Keratinocyte (primary cell): Measurements from ENCODE around the gene RPUSD4. TPM values are rescaled to one million over a fixed set of nuclear protein-coding genes. Genes with fewer than 3 reads are reported as not detected.

Experiments
- DNase-seq: peaks from one replicate; pipeline ENCODE4 v3.0.0-alpha.2; 2011; ENCODE audit warnings: low read depth, missing footprints, low spot score
- FAIRE-seq: peaks from 2 replicates; lab custom pipeline; 2011; peaks lifted over from hg19 to GRCh38; lab: Jason Lieb, UNC
- H2AFZ ChIP-seq: 2 replicates; pipeline ENCODE4 v1.6.0; 2012; ENCODE audit warnings: low read length, control low read depth, inconsistent platforms; ENCODE audit not compliant: control insufficient read depth
- H3K27ac ChIP-seq: 2 replicates; pipeline ENCODE4 v1.5.1; 2011; ENCODE audit warnings: low read length; ENCODE audit not compliant: control insufficient read depth, insufficient read depth
- H3K27me3 ChIP-seq: 3 replicates; pipeline ENCODE4 v1.6.0; 2011; ENCODE audit warnings: low read length; ENCODE audit not compliant: control insufficient read depth, insufficient read depth; ENCODE audit errors: extremely low read depth
- H3K36me3 ChIP-seq, 2 experiments: 2 replicates in 1 of 2; 3 replicates in 1 of 2; pipeline ENCODE4 v1.5.1; 2011; ENCODE audit warnings: low read length in 2 of 2, mild to moderate bottlenecking in 1 of 2; ENCODE audit not compliant: control insufficient read depth in 2 of 2, insufficient read depth in 2 of 2; ENCODE audit errors: extremely low read depth in 1 of 2
- H3K4me1 ChIP-seq: 3 replicates; pipeline ENCODE4 v1.5.1; 2011; ENCODE audit warnings: low read length; ENCODE audit not compliant: control insufficient read depth, insufficient read depth; ENCODE audit errors: extremely low read depth
- H3K4me2 ChIP-seq: 3 replicates; pipeline ENCODE4 v1.6.0; 2011; ENCODE audit warnings: low read depth, low read length; ENCODE audit not compliant: control insufficient read depth, insufficient read depth; ENCODE audit errors: extremely low read depth
- H3K4me3 ChIP-seq, 3 experiments: fragments of 200-600 bp in 1 of 3; sonication (generic) in 1 of 3; 2 replicates in 2 of 3; 3 replicates in 1 of 3; pipeline ENCODE4 v1.5.1; 2011 to 2016; ENCODE audit warnings: low read length in 3 of 3, mild to moderate bottlenecking in 3 of 3, control low read depth in 2 of 3, inconsistent platforms in 1 of 3, low read depth in 1 of 3, mixed read lengths in 1 of 3, mixed run types in 1 of 3, moderate library complexity in 1 of 3; ENCODE audit not compliant: control insufficient read depth in 2 of 3, insufficient read depth in 2 of 3; ENCODE audit errors: extremely low read depth in 1 of 3
- H3K79me2 ChIP-seq: 2 replicates; pipeline ENCODE4 v1.6.0; 2012; ENCODE audit warnings: low read length; ENCODE audit not compliant: control insufficient read depth, insufficient read depth
- H3K9ac ChIP-seq: 3 replicates; pipeline ENCODE4 v1.6.0; 2011; ENCODE audit warnings: low read length; ENCODE audit not compliant: control insufficient read depth, insufficient read depth; ENCODE audit errors: extremely low read depth
- H3K9me1 ChIP-seq: 3 replicates; pipeline ENCODE4 v1.6.0; 2011; ENCODE audit warnings: low read length; ENCODE audit not compliant: control insufficient read depth, insufficient read depth; ENCODE audit errors: extremely low read depth
- H3K9me3 ChIP-seq: 2 replicates; pipeline ENCODE4 v1.5.1; 2012; ENCODE audit warnings: low read depth, low read length; ENCODE audit not compliant: control insufficient read depth
- H4K20me1 ChIP-seq: 3 replicates; pipeline ENCODE4 v1.6.0; 2011; ENCODE audit warnings: low read length; ENCODE audit not compliant: control insufficient read depth, insufficient read depth; ENCODE audit errors: extremely low read depth
- EZH2 ChIP-seq: IDR thresholded peaks from one replicate; pipeline ENCODE4 v1.6.1; 2012; ENCODE audit warnings: inconsistent platforms, mild to moderate bottlenecking, low read length, moderate library complexity
- dilution Hi-C: fragments of 300-500 bp; cut with MboI; formaldehyde crosslinking; loops from one replicate; pipeline ENCODE4 v1.7.0; 2020; ENCODE audit warnings: low sequenced_read_pairs; ENCODE audit not compliant: extremely low pct_ligation_motif_present
- polyA plus RNA-seq, 5 experiments: library from polyadenylated mRNA; depleted of rRNA in 3 of 5; stranded (reverse) in 3 of 5; stranded (forward) in 1 of 5; unstranded in 1 of 5; fragments of >200 nt; gene quantifications; 1 replicate in 1 of 5; 2 replicates in 3 of 5; 3 replicates in 1 of 5; pipeline versions ENCODE4 v1.2.1 to v1.2.3, GENCODE V29; 2011 to 2012; ENCODE audit warnings: missing spikeins in 2 of 5, low read depth in 1 of 5, low replicate concordance in 1 of 5
- TF ChIP-seq, protein P1 (sequence below), 3 experiments: IDR thresholded peaks in 1 of 3; conservative IDR thresholded peaks in 1 of 3; optimal IDR thresholded peaks in 1 of 3; 2 replicates in 2 of 3; 3 replicates in 1 of 3; pipeline versions ENCODE3 to v1.5.1; 2011; ENCODE audit warnings: low read length in 3 of 3, mild to moderate bottlenecking in 3 of 3, moderate library complexity in 2 of 3, control low read depth in 1 of 3, inconsistent platforms in 1 of 3; ENCODE audit not compliant: insufficient read depth in 2 of 3; ENCODE audit errors: extremely low read depth in 1 of 3

RPUSD4 gene
- polyA plus RNA-seq, 1 donor (not counting 4 experiments of a cell fraction or from before 2014, with no cell fraction given) = 23.8 TPM

DNA sequence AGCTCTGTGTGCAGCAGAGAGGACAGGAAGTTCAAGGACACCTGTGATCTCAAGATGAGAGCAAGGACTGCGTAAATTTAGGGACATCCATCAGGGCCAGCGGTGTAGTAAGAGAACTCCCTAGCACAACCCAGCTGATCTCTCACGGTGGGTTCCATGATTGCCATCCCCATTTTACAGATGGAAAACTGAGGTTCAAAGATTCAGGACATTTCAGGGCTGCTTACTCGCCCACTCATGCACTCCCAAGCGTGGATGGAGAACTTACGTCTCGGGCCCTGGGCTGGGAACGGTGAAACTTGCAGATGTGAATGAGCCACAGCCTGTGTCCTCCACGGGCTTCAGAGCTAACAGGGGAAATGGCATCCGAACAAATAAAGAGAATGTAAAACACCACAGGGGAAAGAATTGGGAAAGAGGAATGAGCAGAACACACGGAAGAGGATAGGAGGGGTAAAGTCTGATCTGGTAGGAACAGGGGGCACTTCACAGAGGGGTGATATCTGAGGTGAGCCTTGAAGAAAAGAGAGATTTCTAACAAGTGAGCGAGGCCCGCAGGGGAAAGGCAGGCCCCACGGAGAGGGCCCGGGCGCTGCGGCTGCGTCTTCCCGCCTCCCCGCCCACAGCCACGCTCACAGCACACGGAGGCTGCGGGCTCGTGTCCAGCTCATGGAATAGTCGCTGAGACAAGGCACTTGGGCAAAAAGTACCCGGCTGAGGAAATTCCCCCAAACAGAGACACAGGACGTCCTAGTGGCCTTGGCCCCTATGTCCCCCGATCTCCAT, 55.9 kb downstream of the RPUSD4 start:
- TF ChIP-seq, protein P1, sequence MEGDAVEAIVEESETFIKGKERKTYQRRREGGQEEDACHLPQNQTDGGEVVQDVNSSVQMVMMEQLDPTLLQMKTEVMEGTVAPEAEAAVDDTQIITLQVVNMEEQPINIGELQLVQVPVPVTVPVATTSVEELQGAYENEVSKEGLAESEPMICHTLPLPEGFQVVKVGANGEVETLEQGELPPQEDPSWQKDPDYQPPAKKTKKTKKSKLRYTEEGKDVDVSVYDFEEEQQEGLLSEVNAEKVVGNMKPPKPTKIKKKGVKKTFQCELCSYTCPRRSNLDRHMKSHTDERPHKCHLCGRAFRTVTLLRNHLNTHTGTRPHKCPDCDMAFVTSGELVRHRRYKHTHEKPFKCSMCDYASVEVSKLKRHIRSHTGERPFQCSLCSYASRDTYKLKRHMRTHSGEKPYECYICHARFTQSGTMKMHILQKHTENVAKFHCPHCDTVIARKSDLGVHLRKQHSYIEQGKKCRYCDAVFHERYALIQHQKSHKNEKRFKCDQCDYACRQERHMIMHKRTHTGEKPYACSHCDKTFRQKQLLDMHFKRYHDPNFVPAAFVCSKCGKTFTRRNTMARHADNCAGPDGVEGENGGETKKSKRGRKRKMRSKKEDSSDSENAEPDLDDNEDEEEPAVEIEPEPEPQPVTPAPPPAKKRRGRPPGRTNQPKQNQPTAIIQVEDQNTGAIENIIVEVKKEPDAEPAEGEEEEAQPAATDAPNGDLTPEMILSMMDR (optimal IDR thresholded peaks at IDR 0.05 in 1 of 3, IDR thresholded peaks at IDR 0.05 in 1 of 3, conservative IDR thresholded peaks at IDR 0.05 in 1 of 3; ENCODE audit: extremely low read depth in 1 of 3, insufficient read depth in 2 of 3, low read length in 3 of 3) = no peak
- TF ChIP-seq EZH2 = no peak

DNA sequence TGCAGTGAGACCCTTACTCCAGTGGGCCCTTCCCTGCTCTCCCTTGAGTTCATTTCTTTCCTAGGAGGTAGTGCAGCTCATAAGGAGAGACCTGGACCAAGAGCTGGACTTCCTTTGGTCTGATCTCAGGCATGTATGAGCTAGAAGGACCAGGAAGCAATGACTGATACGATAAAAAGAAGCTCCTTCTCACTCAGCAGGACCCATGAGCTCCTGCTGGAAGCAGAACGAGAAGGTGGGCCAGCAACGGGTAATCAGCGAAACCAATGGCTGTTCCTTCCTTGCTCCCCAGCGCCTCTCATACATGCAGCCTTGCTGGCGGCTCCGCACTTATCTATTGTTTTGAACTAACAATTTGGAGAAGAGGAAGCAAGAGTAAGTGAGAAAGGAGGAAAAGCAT, 56.8 kb downstream of the RPUSD4 start:
- Histone ChIP-seq H3K4me3 (no peak overlapping the region), H3K4me1 (no peaks in the 10 kb centered on the region), H3K27ac (no peak overlapping the region), H3K4me2 (no peak overlapping the region), H3K9me1 (no peaks in the 10 kb centered on the region), H3K36me3 (no peaks in the 10 kb centered on the region), H2AFZ (no peak overlapping the region), H3K9ac (no peak overlapping the region), H3K79me2 (no peaks in the 10 kb centered on the region), H3K9me3 (no peaks in the 10 kb centered on the region), H4K20me1 (no peaks in the 10 kb centered on the region), H3K27me3 (no peaks in the 10 kb centered on the region)
- DNase-seq (no peak), FAIRE-seq (no peak)
- dilution Hi-C loops = no loop called here
- TF ChIP-seq, protein P1 (optimal IDR thresholded peaks at IDR 0.05 in 1 of 3, IDR thresholded peaks at IDR 0.05 in 1 of 3, conservative IDR thresholded peaks at IDR 0.05 in 1 of 3; ENCODE audit: extremely low read depth in 1 of 3, insufficient read depth in 2 of 3, low read length in 3 of 3) = no peak
- no peak for TF ChIP-seq EZH2

More for the DNA sequence above, 55.9 kb downstream of the RPUSD4 start:
- no peak overlapping the region for H3K27ac ChIP-seq
- H3K4me3 ChIP-seq = no peak overlapping the region
- no peak for DNase-seq
- no peaks in the 10 kb centered on the region for H3K79me2 ChIP-seq
- H3K4me1 ChIP-seq = no peaks in the 10 kb centered on the region
- H2AFZ ChIP-seq = no peak overlapping the region
- no peak overlapping the region for H3K4me2 ChIP-seq
- no peaks in the 10 kb centered on the region for H3K9me1 ChIP-seq
- no peaks in the 10 kb centered on the region for H3K36me3 ChIP-seq
- no peaks in the 10 kb centered on the region for H4K20me1 ChIP-seq
- no peaks in the 10 kb centered on the region for H3K9me3 ChIP-seq
- H3K27me3 ChIP-seq = no peaks in the 10 kb centered on the region
- no peak for FAIRE-seq
- dilution Hi-C loops = no loop called here
- H3K9ac ChIP-seq = no peak overlapping the region
